ENCODE results near the gene HNRNPA0.

- TF ChIP-seq TAF1 (IDR thresholded peaks at IDR 0.05; ENCODE audit: borderline replicate concordance, low read depth, low read length) (no peak), POLR2A (IDR thresholded peaks at IDR 0.05; ENCODE audit: low read depth, low read length) (no peak), POLR2AphosphoS5 (IDR thresholded peaks at IDR 0.05; ENCODE audit: low read depth, low read length) (no peak)
Measured at GRCh38 chr5:137794863-137795262, 40.7 kb upstream of the HNRNPA0 start.

All from GM12892 (cell line).